Stimulated activated CD4-positive, alpha-beta T cell treated with anti-CD3 and anti-CD28 coated beads, TNF-alpha, amount 100 ng/mL, for 1 hour (primary cell): ENCODE results near the gene FCRL5.

Source experiments
- DNase-seq, 3 donors: peaks; one replicate each; pipeline ENCODE4 v3.0.0-alpha.2; 2020; ENCODE audit warnings: low read depth in 3 of 3, low spot score in 1 of 3

Gene FCRL5

DNA sequence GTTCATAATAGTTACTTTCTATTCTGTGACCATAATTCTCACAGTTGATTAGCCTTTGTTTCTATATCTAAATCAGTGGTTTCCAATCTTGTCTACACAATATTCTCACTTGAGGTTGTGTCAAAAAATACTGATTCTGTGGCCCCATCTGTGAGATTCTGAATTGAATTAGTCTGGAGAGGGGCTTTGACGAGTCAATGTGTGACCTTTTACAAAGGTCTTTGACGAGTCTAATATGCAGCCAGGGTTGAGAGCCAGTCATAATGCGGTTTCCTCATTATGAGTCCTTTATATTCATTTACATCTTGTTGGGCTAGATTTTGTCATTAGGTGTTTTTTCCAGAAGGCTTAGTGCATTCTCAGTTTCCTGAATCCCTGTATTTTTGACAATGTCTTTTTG, 19.7 kb downstream of the FCRL5 start:
- no peak for DNase-seq

DNA sequence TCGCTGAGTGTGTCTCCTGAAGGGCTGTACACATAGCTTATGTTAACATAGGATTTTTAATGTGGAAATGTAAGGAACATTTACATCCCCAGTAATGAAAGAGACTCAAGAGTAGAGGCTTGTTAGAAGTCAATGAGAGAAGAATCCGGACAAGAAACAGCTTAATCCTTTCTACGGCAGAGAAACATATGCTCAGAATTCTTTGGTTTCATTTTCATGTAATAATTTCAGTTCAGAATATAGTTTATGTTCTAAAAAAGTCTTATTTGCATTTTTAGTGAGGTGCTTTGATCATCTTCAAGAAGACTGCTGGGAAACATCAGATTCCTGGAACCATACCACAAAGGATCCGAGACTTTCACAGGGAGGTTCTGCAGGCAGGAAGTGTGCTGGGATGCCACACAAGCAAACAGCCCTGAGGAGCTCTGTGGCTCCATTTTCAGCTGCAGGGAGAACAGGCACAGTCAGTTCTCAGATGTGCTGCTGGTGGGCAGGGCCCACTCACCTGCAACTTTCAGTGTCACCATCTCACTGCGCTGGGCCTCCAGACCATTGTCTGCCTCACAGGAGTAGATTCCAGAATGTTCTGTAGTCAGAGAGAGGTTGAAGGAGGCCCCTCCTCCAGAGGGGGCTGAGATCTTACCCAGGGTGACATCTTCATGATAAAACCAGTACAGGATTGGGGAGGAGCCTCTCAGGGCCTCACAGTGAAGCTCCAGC, 28.4 kb downstream of the FCRL5 start:
- no peak for DNase-seq

DNA sequence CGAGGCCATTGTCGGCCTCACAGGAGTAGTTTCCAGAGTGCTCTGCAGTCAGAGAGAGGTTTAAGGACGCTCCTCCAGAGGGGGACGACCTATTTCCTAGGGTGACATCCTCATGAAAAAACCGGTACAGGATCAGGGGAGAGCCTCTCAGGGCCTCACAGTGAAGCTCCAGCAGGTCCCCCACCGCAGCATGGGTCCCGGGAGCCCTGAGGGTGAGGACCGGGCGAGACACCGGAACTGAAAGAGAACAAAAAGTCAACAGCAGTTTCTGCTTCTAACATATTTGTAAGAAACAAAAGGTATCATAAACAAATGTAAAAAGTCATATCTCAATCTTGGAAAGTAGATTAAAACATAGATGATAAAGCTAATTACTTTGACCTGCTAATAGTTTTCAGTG, 31.3 kb downstream of the FCRL5 start:
- DNase-seq, result no peak

DNA sequence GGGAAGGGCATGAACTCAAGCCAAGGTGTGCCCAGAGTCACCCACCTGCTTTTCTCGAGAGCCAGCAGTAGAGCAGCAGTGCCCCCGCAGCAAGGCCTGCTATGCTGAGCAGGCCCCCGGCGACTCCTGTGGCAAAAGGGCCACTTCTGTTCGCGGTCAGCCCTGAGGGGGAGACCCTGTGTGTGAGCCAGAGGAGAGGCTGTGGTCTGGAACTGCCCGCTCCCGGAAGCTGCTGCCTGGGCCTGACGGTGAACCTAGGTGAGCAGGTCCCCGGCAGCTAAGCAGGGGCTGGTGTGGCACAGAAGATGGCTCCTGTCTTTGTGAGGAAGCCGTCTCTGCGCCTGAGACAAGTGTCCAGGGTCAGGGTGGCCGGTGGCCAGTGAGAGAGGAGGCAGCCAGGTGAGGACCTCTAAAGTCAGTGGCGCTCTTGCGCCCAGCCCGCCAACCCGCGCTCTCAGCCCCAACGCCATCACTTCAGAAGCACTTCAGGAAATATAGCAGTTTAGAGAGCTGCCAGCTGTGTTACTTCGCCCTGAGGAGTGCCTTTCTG, 31.9 kb downstream of the FCRL5 start:
- DNase-seq, result no peak

DNA sequence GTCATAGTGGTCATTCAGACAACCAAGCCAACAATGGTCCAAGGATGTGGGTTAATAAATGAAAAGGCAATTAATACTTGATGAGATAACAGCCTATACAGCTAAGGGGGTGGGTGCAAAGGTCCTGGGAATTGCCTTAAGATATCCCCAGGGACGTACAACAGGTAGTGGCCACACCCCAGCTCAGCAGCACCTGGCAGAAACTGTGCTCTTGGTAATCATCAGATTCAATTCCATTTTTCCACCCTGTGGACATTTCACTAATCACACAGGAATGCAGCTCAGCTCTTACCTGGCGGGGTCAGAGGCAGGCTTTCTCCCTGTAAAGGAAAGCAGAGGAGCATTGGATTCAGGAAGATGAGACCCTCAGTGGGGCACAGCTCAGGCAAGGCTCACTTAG, 32.9 kb downstream of the FCRL5 start:
- no peak for DNase-seq

DNA sequence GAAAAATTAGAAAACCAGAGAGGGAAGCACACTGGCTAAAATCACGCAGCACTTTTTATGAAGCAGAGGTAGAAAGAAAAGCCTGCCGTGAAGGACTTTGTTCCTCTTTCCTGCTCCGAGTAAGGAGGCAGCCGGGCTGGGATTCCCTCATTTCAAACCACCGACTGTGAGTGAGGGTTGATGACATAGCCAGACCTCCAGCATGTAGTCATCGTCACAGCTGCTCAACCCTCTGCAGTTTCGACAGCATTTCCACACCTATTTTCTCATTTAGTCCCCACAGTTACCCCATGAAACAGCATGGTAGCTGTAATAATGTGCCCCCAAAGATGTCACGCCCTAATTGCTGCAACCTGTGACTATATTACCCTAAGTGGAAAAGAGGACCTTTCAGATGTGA, 35.3 kb downstream of the FCRL5 start:
- no peak for DNase-seq

DNA sequence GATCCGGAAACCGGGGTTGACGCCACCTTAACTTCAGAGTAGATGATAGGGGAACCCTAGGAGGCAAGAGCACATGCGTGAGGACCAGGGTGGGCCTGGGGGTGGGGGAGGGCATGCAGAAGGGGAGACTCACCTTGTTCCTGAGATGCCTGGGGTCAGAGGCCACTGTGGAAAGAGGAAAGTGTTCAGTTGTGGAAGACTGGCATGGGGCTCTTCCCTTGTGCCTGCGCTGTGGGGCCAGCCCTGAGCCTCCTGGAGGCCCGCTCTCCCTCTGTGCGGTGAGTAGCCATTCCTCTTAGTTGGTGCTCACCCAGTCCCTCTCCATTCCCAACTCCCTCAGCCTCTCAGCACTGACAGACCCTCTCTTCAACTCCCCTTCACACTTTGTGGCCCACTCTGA, 36.6 kb downstream of the FCRL5 start:
- DNase-seq, result no peak

DNA sequence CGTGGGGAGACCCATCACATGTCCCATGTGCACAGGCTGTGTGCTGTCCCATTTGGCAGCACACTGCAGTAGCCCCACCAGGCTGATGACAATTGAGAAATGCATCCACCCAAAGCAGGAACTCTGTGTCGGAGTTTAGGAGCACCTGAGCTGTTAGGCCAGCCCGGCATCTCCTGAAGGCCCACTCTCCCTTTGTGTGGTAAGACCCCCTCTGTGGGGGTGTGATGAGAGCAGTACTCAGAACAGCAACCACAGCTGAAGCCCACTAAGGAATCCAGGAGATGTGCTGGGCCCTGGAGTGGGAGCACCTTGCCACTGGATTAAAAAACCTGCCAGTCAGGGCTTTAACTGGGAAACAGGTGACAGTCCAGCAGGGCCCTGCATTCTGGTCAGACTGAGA, 37.2 kb downstream of the FCRL5 start:
- no peak for DNase-seq

DNA sequence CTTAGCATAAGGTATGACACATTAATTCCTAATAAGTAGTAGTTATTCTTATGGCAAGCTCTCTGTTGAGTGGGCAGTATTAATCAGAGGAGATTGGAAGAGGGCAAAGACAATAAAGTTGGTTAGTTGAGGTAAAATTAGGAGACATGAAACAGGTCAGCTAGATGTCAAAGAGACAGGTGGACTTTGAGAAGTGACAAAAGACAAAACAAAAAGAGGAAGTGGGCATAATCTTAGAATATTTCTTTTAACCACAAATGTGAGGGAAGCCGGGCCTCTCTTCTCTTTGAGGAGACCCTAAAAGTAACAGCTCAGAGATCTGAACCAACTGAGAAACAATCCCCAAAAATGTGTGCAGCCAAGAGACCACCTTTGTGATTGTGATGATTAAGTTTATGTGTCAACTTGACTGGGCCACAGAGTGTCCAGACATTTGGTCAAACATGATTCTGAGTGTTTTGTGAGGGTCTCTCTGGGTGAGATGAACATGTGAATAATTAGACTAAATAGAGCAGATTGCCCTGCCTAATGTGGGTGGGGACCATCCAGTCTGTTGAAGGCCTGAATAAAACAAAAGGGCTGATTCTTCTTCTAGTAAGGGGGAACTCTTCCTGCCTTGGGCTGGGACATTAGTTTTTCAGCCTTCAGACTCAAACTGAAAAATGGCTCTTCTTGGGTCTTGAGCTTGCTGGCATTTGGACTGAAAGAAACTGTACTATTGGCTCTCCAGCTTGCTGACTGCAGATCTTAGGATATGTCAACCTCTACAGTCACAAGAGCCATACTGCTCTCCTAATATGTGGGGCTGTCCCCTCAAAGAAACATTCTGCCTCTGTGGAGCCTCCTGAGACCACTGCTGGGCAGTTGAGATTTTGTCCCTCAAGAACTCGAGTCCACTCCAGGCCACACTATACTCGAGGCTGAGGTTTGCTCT, 40.0 kb downstream of the FCRL5 start:
- no peak for DNase-seq

DNA sequence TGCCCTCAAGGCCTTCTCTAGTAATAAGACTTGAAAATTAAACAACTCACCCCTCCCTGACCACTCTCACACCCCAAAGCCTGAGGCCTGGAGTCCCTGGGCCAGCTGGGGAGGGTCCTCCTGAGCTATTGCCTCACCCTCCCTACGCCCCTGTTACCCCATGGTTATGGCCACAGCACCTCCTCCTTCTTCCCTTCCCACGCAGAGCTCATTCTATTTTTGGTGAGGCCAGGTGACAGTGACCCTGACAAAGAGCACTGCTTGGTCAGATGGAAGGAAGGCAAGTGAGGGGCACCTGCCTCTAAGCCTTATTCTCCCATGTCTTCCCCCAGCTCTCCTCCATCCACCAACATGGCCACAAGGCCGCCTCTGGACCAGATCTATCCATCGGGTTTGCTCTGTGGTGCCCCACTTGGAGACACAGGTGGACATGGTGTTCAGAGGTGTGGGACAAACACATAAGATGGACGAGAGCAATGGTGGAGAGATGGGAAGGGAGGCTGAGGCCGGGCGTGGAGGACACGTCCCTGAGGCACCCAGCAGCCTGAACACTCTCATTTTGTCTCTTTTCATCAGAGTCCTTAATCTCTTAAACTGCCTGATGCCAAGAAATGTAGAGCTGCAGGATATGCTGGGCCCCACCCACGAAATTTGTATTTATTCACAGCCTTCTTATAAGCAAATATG, 42.6 kb downstream of the FCRL5 start:
- DNase-seq, result no peak

DNA sequence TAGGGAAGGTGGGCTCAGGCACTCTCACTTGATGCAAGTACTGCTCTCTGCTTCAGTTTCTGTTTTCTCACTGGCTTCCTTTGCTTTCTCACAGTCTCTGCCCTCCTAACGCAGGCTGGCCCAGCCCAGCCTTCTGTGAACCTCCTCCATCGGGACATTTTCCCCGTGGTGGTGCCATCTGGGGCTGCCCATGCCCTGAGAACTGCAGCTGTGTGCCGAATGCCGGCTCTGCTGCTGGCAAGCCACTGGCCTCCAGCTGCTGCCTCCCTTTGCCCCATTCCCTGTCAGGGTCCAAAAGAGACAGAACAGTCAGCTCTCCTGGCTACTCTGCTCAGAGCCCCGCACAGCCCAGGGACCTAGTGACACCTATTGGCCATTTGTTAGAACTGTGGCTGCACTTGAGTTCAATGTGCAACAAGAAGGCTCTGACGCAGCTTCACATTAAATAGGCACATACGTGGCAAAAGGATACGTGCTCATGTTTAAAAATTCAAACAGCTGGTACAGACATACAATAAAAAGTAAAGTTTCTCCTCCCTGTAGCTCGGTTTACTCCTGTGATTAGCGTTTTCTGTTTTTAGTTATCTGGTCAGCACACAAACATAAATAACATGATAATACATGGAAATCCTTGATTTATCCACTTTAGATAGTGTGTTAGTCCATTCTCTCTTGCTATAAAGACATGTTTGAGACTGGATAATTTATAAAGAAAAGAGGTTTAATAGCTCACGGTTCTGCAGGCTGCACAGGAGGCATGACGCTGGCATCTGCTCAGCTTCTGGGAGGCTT, 46.6 kb downstream of the FCRL5 start:
- DNase-seq, result no peak

DNA sequence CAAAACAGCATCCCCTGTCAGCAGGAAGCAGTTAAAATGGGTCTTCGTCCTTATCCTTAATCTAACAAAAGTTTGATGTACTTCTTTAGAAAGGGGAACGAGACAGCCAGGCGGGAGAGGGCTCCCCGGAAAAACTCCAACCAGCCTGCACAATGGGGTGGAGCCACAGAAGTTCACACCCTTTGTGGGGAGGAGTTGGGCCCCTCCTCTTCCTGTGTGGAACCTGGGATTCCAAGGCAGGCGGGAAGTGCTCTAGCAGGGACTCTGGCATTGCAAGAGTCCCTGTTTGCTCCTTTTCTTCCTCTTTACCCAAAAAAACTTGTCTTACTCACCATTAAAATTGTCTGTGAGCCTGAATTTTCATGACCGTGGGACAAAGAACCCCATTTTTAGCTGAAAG, 47.7 kb downstream of the FCRL5 start:
- no peak for DNase-seq

DNA sequence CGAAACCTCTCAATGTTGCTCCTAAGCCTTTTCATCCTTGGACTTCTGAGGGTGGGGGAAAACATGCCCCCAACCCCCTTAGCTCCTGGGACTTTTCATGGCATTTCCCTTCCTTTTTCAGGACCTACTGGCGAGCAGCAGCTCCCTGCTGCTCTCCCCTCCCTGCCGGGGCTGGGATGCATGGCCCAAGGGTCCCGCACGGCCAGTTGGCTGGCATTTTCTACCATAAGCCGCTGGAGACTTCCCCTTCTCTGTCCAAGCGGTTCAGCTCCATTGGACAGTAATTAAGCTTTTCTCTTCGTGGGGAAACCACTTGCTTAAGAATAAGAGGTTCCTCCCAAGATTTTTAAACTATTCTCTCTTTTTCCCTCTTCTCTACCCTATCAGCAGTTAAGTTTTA, 52.8 kb downstream of the FCRL5 start:
- no peak for DNase-seq

DNA sequence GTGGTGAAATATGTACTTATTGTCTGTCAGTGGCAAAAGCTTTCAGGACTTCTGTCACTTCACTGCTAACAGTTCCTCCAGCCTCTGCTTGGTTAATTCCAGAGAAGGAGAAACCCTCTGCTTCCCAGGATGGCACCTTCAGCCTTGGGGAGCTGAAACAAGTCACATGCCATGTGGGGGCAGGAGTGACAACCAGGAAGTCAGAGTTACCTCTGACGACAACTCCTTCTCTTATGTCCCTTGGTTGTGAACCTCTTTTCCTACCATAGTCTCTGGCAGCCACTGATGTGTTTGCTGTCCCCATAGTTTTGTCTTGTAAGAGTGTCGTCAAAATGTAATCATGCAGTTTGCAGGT, 53.6 kb downstream of the FCRL5 start:
- no peak for DNase-seq

DNA sequence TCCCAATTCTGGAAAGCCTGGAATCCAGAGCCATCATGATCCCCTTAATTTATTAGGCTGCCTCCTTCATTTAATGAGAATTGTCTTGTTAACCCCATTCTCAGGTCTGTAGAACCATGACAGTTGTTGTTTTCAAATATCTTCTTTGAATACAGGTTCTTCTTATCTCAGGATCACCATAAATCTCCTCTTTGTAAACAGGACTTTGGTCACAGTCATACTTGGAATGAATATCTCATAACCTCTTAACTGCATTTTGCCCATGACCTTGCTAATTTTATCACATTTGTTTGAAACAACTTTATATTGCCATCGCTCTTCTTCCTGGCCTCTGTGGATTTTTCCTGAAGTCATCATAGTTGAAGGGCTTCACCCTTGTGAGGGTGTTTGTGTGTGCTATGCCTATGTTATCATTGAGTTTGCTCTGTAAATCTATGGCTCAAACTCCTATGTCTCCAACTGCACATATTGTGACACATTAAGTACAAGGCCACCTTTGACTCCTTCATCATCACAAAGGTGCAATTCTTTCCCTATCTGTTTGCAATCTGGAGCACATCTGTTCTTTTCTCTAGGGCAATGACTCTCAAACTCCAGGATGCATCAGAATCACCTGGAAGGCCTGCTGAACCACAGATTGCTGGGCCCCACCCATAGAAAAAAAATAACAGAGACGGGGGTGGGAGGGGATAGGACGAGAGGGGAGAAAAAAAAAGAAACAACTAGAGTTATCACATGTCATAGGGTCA, 54.2 kb downstream of the FCRL5 start:
- DNase-seq, result no peak

DNA sequence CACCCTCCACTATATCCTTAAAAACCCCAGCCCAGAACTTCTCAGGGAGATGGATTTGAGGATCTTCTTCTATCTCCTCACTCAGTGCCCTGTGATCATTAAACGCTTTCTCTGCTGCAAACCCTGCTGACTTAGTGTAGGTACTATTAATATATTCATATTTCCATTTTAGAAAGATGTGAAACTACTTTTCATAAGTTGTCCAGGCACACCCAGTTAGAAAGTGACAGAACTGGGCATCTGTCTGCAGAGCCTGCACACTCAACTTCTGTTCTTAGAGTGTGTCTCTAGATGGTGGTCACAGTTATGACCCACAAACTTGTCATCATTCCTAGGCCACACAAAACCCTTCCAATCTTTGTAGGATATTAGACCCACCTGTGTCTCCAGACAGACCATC, 55.0 kb downstream of the FCRL5 start:
- DNase-seq, result no peak

DNA sequence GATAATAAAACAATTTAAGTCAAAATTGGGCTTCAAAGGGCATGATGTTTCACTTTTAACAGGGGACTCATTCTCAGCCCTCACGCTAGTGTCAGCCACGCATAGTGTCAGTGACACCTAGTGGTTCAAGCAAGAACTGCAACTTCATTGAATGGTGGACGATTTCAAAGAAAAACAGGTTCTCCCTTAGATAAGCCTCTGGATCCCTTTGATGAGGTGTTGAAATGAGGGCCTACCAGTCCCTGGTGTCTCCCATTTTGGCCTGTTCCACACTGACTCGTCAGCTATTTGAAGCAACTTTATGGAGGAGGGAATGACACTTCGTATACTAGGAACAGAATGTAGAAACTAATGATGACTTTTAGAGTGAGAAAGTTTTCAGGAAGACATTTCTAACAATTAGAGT, 56.2 kb downstream of the FCRL5 start:
- no peak for DNase-seq

DNA sequence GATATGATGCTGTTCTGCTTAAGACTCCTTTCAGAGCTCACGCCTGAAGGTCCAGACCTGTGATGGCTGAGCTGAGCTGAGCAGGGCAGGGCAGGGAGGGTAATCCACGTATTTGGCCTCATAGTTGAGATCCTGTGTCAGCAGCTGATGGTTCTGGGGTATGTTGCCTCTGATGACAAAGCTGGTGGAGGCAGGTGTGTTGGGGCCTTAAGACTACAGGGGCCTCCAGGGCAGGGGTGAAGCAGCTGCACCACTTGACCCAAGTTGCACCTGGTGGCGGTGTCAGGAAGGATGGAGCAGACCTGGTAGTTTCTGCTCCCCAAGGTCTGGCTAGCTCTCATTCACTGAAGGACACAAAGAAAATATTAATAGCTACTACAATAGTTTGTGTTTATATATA, 57.0 kb downstream of the FCRL5 start:
- DNase-seq, result no peak

DNA sequence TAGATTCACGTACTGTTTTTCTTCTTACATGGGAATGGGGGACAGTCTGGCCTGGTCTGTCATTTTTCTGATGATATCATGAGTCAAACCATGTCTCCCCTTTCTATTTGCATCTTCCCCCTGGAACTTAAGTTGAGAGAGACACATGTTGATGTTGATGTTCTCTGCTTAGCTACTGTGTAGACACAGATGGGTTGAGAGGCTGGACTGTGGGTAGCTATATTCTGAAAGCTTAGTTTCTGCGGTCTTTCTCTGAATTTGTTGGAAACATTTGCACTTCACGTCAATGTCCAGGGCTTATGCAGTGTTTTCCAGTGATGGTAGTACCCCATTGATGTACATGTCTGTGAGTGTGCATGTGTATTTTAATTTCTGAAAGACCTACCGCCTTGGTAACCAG, 58.2 kb downstream of the FCRL5 start:
- no peak for DNase-seq

DNA sequence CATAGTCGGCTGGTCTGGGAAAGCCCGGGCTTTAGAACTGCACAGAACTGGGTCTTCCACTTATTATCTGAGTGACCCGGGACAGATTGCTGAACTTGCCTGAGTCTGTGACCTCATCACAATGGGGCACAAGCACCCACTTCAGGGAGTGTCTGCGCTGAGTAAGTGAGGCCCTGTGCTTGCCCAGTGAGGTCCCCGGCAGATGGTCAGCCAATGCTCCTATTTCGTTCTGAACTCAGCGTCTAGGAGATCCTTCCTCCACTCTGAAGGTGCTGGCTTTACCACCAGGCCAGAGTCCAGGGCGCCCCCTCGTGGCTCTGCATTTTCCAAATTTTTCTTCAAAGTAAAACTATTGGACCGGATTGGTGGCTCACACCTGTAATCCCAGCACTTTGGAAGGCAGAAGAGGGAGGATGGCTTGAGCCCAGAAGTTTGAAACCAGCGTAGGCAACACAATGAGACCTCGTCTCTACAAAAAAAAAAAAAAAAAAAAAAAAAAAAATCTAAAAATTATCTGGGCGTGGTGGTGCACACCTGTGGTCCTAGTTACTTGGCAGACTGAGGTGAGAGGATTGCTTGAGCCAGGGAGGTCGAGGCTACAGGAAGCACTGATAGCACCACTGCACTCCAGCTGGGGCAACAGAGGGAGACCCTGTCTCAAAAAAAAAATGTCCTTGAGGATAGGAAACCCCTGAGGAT, 61.7 kb downstream of the FCRL5 start:
- peak in 1 of 3 donors; percentile 37 for DNase-seq
